Peyer's patch (tissue), 4 donors: ENCODE results near the gene LAMA4.

Source experiments
- POLR2A ChIP-seq, 2 donors: fragments of 450-650 bp; IDR thresholded peaks; one replicate each; pipeline ENCODE4 v1.5.1; 2017; ENCODE audit warnings: antibody characterized with exemption in 2 of 2, mild to moderate bottlenecking in 2 of 2, moderate library complexity in 2 of 2
- TF ChIP-seq, protein P1 (sequence below), 6 experiments: fragments of 450-650 bp in 4 of 6; fragments of 200-600 bp in 2 of 6; sonication (generic) in 1 of 6; IDR thresholded peaks; one replicate each; pipeline ENCODE4 v1.5.1; 2017 to 2019; ENCODE audit warnings: antibody characterized with exemption in 6 of 6, mild to moderate bottlenecking in 3 of 6, moderate library complexity in 1 of 6

DNA sequence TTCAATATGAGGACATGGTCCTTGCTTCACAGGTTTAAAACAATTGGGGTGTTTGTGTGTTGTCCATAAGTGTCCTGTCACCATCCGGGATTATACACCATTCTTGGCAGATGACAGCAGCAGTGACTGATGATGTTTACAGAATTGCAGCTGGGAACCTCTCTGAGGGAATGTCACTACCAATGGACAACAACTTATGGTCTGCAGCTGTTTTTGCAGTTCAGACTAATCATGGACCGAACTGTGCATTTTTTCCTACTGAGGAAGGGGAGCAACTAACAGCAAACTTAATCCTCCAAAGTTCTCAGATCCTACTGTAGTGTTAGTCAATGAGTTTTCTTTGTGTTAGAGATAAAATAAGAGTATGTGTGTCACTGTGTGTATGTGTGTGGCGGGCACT, 140.9 kb downstream of the LAMA4 start:
- no peak for TF ChIP-seq POLR2A (IDR thresholded peaks at IDR 0.05)
- TF ChIP-seq, protein P1, sequence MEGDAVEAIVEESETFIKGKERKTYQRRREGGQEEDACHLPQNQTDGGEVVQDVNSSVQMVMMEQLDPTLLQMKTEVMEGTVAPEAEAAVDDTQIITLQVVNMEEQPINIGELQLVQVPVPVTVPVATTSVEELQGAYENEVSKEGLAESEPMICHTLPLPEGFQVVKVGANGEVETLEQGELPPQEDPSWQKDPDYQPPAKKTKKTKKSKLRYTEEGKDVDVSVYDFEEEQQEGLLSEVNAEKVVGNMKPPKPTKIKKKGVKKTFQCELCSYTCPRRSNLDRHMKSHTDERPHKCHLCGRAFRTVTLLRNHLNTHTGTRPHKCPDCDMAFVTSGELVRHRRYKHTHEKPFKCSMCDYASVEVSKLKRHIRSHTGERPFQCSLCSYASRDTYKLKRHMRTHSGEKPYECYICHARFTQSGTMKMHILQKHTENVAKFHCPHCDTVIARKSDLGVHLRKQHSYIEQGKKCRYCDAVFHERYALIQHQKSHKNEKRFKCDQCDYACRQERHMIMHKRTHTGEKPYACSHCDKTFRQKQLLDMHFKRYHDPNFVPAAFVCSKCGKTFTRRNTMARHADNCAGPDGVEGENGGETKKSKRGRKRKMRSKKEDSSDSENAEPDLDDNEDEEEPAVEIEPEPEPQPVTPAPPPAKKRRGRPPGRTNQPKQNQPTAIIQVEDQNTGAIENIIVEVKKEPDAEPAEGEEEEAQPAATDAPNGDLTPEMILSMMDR (IDR thresholded peaks at IDR 0.05) = no peak
